ENCODE measurements around the gene INCENP.

Gene INCENP

GRCh38 chr11:62141111-62142042, 17.6 kb downstream of the INCENP start:
- H3K36me3 ChIP-seq (ENCODE audit: control insufficient read depth, insufficient read depth, low read length), result peaks cover 58% of the 10 kb centered on the region
- no peaks in the 10 kb centered on the region for H3K4me1 ChIP-seq (ENCODE audit: control insufficient read depth, insufficient read depth, low read length)
- H3K9me3 ChIP-seq (ENCODE audit: control insufficient read depth, low read length), result no peaks in the 10 kb centered on the region
- WGBS, 2 experiments, result 91 to 92% methylated on average over 22 of the region's 22 CpGs
- H3K27me3 ChIP-seq (ENCODE audit: control insufficient read depth, insufficient read depth, low read length, poor library complexity, severe bottlenecking), result no peaks in the 10 kb centered on the region
- H3K27ac ChIP-seq (ENCODE audit: insufficient read depth, low read depth, low read length, poor library complexity, severe bottlenecking), result no peak overlapping the region
- no peak overlapping the region for H3K4me3 ChIP-seq (ENCODE audit: insufficient read depth, low read depth, low read length)

DNA sequence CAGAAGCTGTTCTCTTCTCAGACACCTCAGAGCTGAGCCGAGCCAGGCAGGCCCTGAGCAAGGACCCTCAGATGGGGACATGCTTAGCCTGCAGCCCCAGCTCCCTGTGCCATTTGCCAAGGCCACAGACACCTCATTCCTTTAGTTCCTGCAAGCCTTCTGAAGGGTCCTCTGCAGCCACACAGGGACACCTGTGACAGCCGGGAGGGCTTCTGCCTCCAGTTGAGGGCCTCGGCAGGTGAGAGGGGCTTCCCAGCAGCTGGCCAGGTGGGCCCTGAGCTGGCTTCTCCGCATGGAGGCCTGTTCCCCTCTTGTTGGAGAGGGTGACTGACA, 18.2 kb downstream of the INCENP start:
- Histone ChIP-seq H3K9me3 (ENCODE audit: control insufficient read depth, low read length) (no peaks in the 10 kb centered on the region), H3K36me3 (ENCODE audit: control insufficient read depth, insufficient read depth, low read length) (peaks cover 65% of the 10 kb centered on the region), H3K4me3 (ENCODE audit: insufficient read depth, low read depth, low read length) (no peak overlapping the region), H3K4me1 (ENCODE audit: control insufficient read depth, insufficient read depth, low read length) (no peaks in the 10 kb centered on the region), H3K27ac (ENCODE audit: insufficient read depth, low read depth, low read length, poor library complexity, severe bottlenecking) (no peak overlapping the region), H3K27me3 (ENCODE audit: control insufficient read depth, insufficient read depth, low read length, poor library complexity, severe bottlenecking) (no peaks in the 10 kb centered on the region)
- WGBS, 2 experiments, result 94 to 96% methylated on average over 4 of the region's 4 CpGs

GRCh38 chr11:62142921-62143320, 19.1 kb downstream of the INCENP start:
- Histone ChIP-seq H3K36me3 (ENCODE audit: control insufficient read depth, insufficient read depth, low read length) (peaks cover 73% of the 10 kb centered on the region), H3K27ac (ENCODE audit: insufficient read depth, low read depth, low read length, poor library complexity, severe bottlenecking) (no peak overlapping the region), H3K4me1 (ENCODE audit: control insufficient read depth, insufficient read depth, low read length) (no peaks in the 10 kb centered on the region), H3K4me3 (ENCODE audit: insufficient read depth, low read depth, low read length) (no peak overlapping the region), H3K27me3 (ENCODE audit: control insufficient read depth, insufficient read depth, low read length, poor library complexity, severe bottlenecking) (no peaks in the 10 kb centered on the region), H3K9me3 (ENCODE audit: control insufficient read depth, low read length) (no peaks in the 10 kb centered on the region)
- 92 to 93% methylated on average over 3 of the region's 3 CpGs for WGBS, 2 experiments

GRCh38 chr11:62143727-62144126, 19.9 kb downstream of the INCENP start:
- Histone ChIP-seq H3K27ac (ENCODE audit: insufficient read depth, low read depth, low read length, poor library complexity, severe bottlenecking) (no peak overlapping the region), H3K4me3 (ENCODE audit: insufficient read depth, low read depth, low read length) (no peak overlapping the region), H3K9me3 (ENCODE audit: control insufficient read depth, low read length) (no peaks in the 10 kb centered on the region), H3K36me3 (ENCODE audit: control insufficient read depth, insufficient read depth, low read length) (peaks cover 76% of the 10 kb centered on the region), H3K4me1 (ENCODE audit: control insufficient read depth, insufficient read depth, low read length) (no peaks in the 10 kb centered on the region), H3K27me3 (ENCODE audit: control insufficient read depth, insufficient read depth, low read length, poor library complexity, severe bottlenecking) (no peaks in the 10 kb centered on the region)
- 71 to 79% methylated on average over 1 of the region's 1 CpG for WGBS, 2 experiments

GRCh38 chr11:62144641-62145255, 20.9 kb downstream of the INCENP start:
- 95 to 98% methylated on average over 24 of the region's 24 CpGs for WGBS, 2 experiments
- Histone ChIP-seq H3K9me3 (ENCODE audit: control insufficient read depth, low read length) (no peaks in the 10 kb centered on the region), H3K27ac (ENCODE audit: insufficient read depth, low read depth, low read length, poor library complexity, severe bottlenecking) (no peak overlapping the region), H3K27me3 (ENCODE audit: control insufficient read depth, insufficient read depth, low read length, poor library complexity, severe bottlenecking) (no peaks in the 10 kb centered on the region), H3K4me3 (ENCODE audit: insufficient read depth, low read depth, low read length) (no peak overlapping the region), H3K4me1 (ENCODE audit: control insufficient read depth, insufficient read depth, low read length) (no peaks in the 10 kb centered on the region), H3K36me3 (ENCODE audit: control insufficient read depth, insufficient read depth, low read length) (peaks cover 77% of the 10 kb centered on the region)

GRCh38 chr11:62145261-62145871, 21.6 kb downstream of the INCENP start:
- H3K4me1 ChIP-seq (ENCODE audit: control insufficient read depth, insufficient read depth, low read length), result no peaks in the 10 kb centered on the region
- no peaks in the 10 kb centered on the region for H3K9me3 ChIP-seq (ENCODE audit: control insufficient read depth, low read length)
- 96 to 97% methylated on average over 11 of the region's 11 CpGs for WGBS, 2 experiments
- H3K27me3 ChIP-seq (ENCODE audit: control insufficient read depth, insufficient read depth, low read length, poor library complexity, severe bottlenecking), result no peaks in the 10 kb centered on the region
- H3K4me3 ChIP-seq (ENCODE audit: insufficient read depth, low read depth, low read length), result no peak overlapping the region
- H3K27ac ChIP-seq (ENCODE audit: insufficient read depth, low read depth, low read length, poor library complexity, severe bottlenecking), result no peak overlapping the region
- peaks cover 77% of the 10 kb centered on the region for H3K36me3 ChIP-seq (ENCODE audit: control insufficient read depth, insufficient read depth, low read length)

DNA sequence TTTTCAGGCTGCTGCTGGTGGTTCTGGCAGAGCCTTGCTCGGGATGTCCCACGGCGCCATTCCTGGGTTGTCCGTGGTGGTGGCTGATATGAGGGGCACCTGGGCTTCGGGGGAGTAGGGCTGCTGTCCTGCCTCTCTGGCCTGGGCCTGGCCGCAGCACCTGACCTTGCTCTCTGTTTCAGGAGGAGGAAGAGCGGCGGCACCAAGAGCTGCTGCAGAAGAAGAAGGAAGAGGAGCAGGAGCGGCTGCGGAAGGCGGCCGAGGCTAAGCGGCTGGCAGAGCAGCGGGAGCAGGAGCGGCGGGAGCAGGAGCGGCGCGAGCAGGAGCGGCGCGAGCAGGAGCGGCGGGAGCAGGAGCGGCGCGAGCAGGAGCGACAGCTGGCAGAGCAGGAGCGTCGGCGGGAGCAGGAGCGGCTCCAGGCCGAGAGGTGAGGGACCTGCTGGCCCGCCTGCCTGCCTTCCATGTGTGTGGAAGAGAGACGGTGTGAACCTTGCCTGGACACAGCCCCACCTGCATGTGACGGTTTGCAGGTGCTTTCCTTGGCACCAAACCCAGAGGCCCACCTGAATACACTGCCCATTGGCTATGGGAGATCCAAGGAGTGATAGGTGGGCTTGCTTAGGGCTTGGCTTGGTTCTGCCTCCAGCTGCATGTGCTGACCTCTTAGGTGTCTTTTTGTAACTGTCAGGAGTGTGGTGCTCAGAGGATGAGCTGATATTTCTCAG, 22.8 kb downstream of the INCENP start:
- 93 to 95% methylated on average over 36 of the region's 36 CpGs for WGBS, 2 experiments
- no peak overlapping the region for H3K27ac ChIP-seq (ENCODE audit: insufficient read depth, low read depth, low read length, poor library complexity, severe bottlenecking)
- no peaks in the 10 kb centered on the region for H3K4me1 ChIP-seq (ENCODE audit: control insufficient read depth, insufficient read depth, low read length)
- no peaks in the 10 kb centered on the region for H3K9me3 ChIP-seq (ENCODE audit: control insufficient read depth, low read length)
- H3K4me3 ChIP-seq (ENCODE audit: insufficient read depth, low read depth, low read length), result no peak overlapping the region
- H3K36me3 ChIP-seq (ENCODE audit: control insufficient read depth, insufficient read depth, low read length), result peaks cover 73% of the 10 kb centered on the region
- no peaks in the 10 kb centered on the region for H3K27me3 ChIP-seq (ENCODE audit: control insufficient read depth, insufficient read depth, low read length, poor library complexity, severe bottlenecking)

DNA sequence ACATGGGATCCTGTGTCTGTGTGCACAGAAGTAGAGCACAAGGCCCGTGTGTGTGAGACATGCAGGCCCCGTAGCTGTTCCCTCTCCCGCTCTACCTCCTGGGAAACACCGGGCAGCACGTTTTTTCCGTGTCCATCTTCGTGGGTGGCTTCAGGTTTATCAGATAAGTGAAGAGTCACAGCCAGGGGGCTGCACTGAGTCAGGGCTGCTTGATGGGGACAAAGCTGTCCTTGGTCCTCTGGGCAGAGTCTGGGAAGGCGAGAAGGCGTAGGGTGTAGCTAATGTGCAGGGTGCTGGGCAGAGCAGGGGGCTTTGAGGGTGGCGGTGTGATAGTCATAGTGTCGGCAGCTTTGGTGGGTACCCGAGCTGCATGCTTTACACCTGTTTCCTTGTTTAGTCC, 23.7 kb downstream of the INCENP start:
- WGBS, 2 experiments, result 93 to 94% methylated on average over 12 of the region's 12 CpGs
- H3K4me1 ChIP-seq (ENCODE audit: control insufficient read depth, insufficient read depth, low read length), result no peaks in the 10 kb centered on the region
- no peaks in the 10 kb centered on the region for H3K9me3 ChIP-seq (ENCODE audit: control insufficient read depth, low read length)
- H3K36me3 ChIP-seq (ENCODE audit: control insufficient read depth, insufficient read depth, low read length), result peaks cover 74% of the 10 kb centered on the region
- no peak overlapping the region for H3K27ac ChIP-seq (ENCODE audit: insufficient read depth, low read depth, low read length, poor library complexity, severe bottlenecking)
- H3K27me3 ChIP-seq (ENCODE audit: control insufficient read depth, insufficient read depth, low read length, poor library complexity, severe bottlenecking), result no peaks in the 10 kb centered on the region
- no peak overlapping the region for H3K4me3 ChIP-seq (ENCODE audit: insufficient read depth, low read depth, low read length)

DNA sequence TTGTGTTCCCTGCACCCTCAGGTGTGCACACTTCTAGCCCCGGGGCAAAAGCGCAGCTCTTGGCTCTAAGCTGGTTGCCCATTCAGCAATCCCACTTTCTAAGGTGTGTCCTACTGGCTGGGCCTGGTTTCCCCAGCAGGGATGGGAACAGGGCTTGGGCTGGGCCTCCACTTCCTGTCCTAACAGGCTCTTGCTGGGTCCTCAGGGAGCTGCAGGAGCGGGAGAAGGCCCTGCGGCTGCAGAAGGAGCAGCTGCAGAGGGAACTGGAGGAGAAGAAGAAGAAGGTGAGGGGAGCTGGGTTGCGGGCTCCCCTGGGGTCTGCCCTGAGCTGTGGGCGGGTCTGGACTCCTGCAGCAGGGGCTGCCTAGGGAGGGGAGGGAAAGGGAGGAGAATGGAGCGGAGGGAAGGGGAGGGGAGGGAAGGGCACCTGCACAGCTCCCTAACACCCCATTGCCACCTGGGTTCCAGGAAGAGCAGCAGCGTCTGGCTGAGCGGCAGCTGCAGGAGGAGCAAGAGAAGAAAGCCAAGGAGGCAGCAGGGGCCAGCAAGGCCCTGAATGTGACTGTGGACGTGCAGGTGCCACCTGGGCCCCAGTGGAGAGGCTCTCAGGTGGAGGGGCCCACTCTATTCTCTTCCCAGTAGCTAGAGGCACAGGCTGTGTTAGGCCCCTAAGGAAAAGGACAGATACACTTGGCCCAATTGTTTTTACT, 24.6 kb downstream of the INCENP start:
- Histone ChIP-seq H3K4me1 (ENCODE audit: control insufficient read depth, insufficient read depth, low read length) (no peaks in the 10 kb centered on the region), H3K9me3 (ENCODE audit: control insufficient read depth, low read length) (no peaks in the 10 kb centered on the region), H3K4me3 (ENCODE audit: insufficient read depth, low read depth, low read length) (no peak overlapping the region), H3K36me3 (ENCODE audit: control insufficient read depth, insufficient read depth, low read length) (peaks cover 80% of the 10 kb centered on the region), H3K27ac (ENCODE audit: insufficient read depth, low read depth, low read length, poor library complexity, severe bottlenecking) (no peak overlapping the region), H3K27me3 (ENCODE audit: control insufficient read depth, insufficient read depth, low read length, poor library complexity, severe bottlenecking) (no peaks in the 10 kb centered on the region)
- 91 to 94% methylated on average over 10 of the region's 10 CpGs for WGBS, 2 experiments

Data from ectodermal cell (in vitro differentiated cells).